GM06990 (cell line): ENCODE results near the gene SLC49A4.

Experiments used
- DNase-seq: peaks from one replicate; pipeline ENCODE4 v3.0.0-alpha.2; 2011; ENCODE audit not compliant: insufficient read length; ENCODE audit errors: extremely low read depth
- H3K27me3 ChIP-seq: replicated peaks from 2 replicates; pipeline ENCODE4 v1.6.0; 2011; ENCODE audit warnings: low read length; ENCODE audit not compliant: control insufficient read depth, insufficient read depth
- H3K36me3 ChIP-seq: 2 replicates; pipeline ENCODE4 v1.5.1; 2011; ENCODE audit warnings: low read length; ENCODE audit not compliant: control insufficient read depth, insufficient read depth
- H3K4me3 ChIP-seq: replicated peaks from 2 replicates; pipeline ENCODE4 v1.5.1; 2011; ENCODE audit warnings: low read depth, mild to moderate bottlenecking, control low read depth, low read length
- TF ChIP-seq, protein P1 (sequence below): IDR thresholded peaks from 2 replicates; pipeline ENCODE4 v1.5.1; 2011; ENCODE audit warnings: low read length, control low read depth, mild to moderate bottlenecking, inconsistent platforms; ENCODE audit not compliant: insufficient read depth, poor library complexity, severe bottlenecking

Gene SLC49A4

GRCh38 chr3:122843604-122844003, 48.7 kb downstream of the SLC49A4 start:
- H3K4me3 ChIP-seq, result no peak overlapping the region
- no peaks in the 10 kb centered on the region for H3K27me3 ChIP-seq
- no peaks in the 10 kb centered on the region for H3K36me3 ChIP-seq
- no peak for DNase-seq
- TF ChIP-seq, protein P1, sequence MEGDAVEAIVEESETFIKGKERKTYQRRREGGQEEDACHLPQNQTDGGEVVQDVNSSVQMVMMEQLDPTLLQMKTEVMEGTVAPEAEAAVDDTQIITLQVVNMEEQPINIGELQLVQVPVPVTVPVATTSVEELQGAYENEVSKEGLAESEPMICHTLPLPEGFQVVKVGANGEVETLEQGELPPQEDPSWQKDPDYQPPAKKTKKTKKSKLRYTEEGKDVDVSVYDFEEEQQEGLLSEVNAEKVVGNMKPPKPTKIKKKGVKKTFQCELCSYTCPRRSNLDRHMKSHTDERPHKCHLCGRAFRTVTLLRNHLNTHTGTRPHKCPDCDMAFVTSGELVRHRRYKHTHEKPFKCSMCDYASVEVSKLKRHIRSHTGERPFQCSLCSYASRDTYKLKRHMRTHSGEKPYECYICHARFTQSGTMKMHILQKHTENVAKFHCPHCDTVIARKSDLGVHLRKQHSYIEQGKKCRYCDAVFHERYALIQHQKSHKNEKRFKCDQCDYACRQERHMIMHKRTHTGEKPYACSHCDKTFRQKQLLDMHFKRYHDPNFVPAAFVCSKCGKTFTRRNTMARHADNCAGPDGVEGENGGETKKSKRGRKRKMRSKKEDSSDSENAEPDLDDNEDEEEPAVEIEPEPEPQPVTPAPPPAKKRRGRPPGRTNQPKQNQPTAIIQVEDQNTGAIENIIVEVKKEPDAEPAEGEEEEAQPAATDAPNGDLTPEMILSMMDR, result no peak

DNA sequence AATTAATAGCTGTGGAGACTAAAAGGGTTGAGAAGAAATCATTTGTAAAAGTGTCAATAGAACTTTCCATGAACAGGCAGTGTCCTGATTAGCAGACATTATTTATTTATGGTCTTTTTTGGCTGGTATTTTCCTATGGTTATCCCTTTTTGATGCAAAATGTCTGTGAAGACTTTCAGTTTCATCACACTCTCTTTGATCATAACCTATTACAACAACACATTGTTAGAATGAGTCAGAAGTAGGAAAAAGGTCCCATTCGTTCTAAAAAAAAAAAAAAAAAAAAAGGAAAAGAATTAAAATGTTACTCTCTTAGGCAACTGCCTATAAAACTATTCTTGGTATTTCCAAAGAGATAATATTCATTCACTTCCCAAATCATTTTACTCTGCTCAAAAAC, 62.1 kb downstream of the SLC49A4 start:
- Histone ChIP-seq H3K36me3 (no peaks in the 10 kb centered on the region), H3K4me3 (no peak overlapping the region), H3K27me3 (no peaks in the 10 kb centered on the region)
- TF ChIP-seq, protein P1, result no peak
- no peak for DNase-seq

DNA sequence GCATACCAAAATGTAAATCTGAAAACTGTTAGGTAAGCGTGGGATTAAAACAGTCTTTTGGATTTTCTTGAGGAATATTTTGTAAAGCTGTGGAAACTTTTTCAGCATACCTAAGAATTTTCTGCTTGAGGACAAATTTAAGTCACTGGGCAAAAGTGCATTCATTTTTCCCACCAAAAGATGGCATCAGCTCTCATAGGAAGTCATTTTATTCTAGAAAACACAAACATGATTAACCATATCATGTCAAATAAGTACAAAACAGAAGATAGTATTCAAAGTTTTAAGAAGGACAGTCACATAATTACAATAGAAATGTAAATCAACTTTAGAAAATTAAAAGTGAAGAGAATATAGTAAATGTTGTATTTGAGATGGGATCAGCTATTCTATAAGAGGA, 63.5 kb downstream of the SLC49A4 start:
- TF ChIP-seq, protein P1, result peak; percentile 29
- no peak for DNase-seq
- no peaks in the 10 kb centered on the region for H3K36me3 ChIP-seq
- H3K4me3 ChIP-seq, result no peak overlapping the region
- no peaks in the 10 kb centered on the region for H3K27me3 ChIP-seq

GRCh38 chr3:122859021-122859805, 64.3 kb downstream of the SLC49A4 start:
- H3K4me3 ChIP-seq, result no peak overlapping the region
- DNase-seq, result no peak
- H3K27me3 ChIP-seq, result no peaks in the 10 kb centered on the region
- no peaks in the 10 kb centered on the region for H3K36me3 ChIP-seq
- TF ChIP-seq, protein P1, result no peak

GRCh38 chr3:122862381-122862780, 67.5 kb downstream of the SLC49A4 start:
- DNase-seq, result no peak
- Histone ChIP-seq H3K4me3 (no peak overlapping the region), H3K27me3 (no peaks in the 10 kb centered on the region), H3K36me3 (no peaks in the 10 kb centered on the region)
- TF ChIP-seq, protein P1, result no peak
